Measurements from ENCODE around the gene RALGAPA2. TPM values are rescaled to one million over a fixed set of nuclear protein-coding genes. Genes with fewer than 3 reads are reported as not detected.

Gene RALGAPA2
- polyA plus RNA-seq, 1 of the 3 experiments (the other 2 are of a cell fraction): 1.0 TPM

- WGBS (ENCODE audit: low lambda C conversion rate): 32% methylated on average over 4 of the region's 4 CpGs
- H3K27ac ChIP-seq (ENCODE audit: low read depth in 2 of 2, low read length in 1 of 2): no peak overlapping the region
- H2AFZ ChIP-seq (ENCODE audit: low read depth): no peak overlapping the region
- no peak overlapping the region for H3K9ac ChIP-seq
- H3K27me3 ChIP-seq (ENCODE audit: insufficient read depth): peaks cover 13% of the 10 kb centered on the region; the same call in 1 of the 2 replicates
- H3K9me2 ChIP-seq: no peaks in the 10 kb centered on the region
- no peaks in the 10 kb centered on the region for H3K79me2 ChIP-seq (ENCODE audit: insufficient read depth)
- TF ChIP-seq RFX5 (IDR thresholded peaks at IDR 0.05; ENCODE audit: low read length) (no peak), POLR2AphosphoS5 (IDR thresholded peaks at IDR 0.05; ENCODE audit: low read depth, low read length) (no peak), MXI1 (IDR thresholded peaks at IDR 0.05; ENCODE audit: low read depth, low read length) (no peak), REST (IDR thresholded peaks at IDR 0.05; ENCODE audit: low read depth, low read length) (no peak), YY1 (IDR thresholded peaks at IDR 0.05; ENCODE audit: low read depth) (no peak), MEF2A (IDR thresholded peaks at IDR 0.05; ENCODE audit: borderline replicate concordance, low read depth) (no peak), MAX (IDR thresholded peaks at IDR 0.05; ENCODE audit: low read depth) (no peak), USF2 (IDR thresholded peaks at IDR 0.05; ENCODE audit: borderline replicate concordance, low read depth, low read length) (no peak), JUND (IDR thresholded peaks at IDR 0.05) (no peak), SMC3 (IDR thresholded peaks at IDR 0.05; ENCODE audit: low read depth, low read length) (no peak), NRF1 (IDR thresholded peaks at IDR 0.05; ENCODE audit: low read depth, low read length) (no peak), USF1 (IDR thresholded peaks at IDR 0.05; ENCODE audit: borderline replicate concordance, low read depth) (no peak), TCF12 (IDR thresholded peaks at IDR 0.05) (no peak), IRF3 (IDR thresholded peaks at IDR 0.05; ENCODE audit: low read depth, low read length) (no peak)
- H3K4me2 ChIP-seq: no peak overlapping the region
- no peaks in the 10 kb centered on the region for H3K36me3 ChIP-seq (replicated peaks in 1 of 2; ENCODE audit: control insufficient read depth in 1 of 2, insufficient read depth in 2 of 2, low read length in 1 of 2)
- POLR2A ChIA-PET: no interaction called here
- no peaks in the 10 kb centered on the region for H4K20me1 ChIP-seq (ENCODE audit: insufficient read depth)
- CTCF ChIA-PET: interaction anchor here (1.3 kb wide), 1 partner anchor 13 kb away, joined by 3 read pairs; no protein-coding TSS in a partner anchor
- no peaks in the 10 kb centered on the region; a peak in 1 of 4 replicates for H3K4me1 ChIP-seq (ENCODE audit: control insufficient read depth in 1 of 2, insufficient read depth in 2 of 2, low read depth in 1 of 2, low read length in 1 of 2)
- H3K9me3 ChIP-seq: no peaks in the 10 kb centered on the region
- H3K4me3 ChIP-seq (ENCODE audit: low read depth in 2 of 2, low read length in 1 of 2): no peak overlapping the region
- H3F3A ChIP-seq (replicated peaks; ENCODE audit: insufficient read depth): no peaks in the 10 kb centered on the region
- no peak for DNase-seq
Observed at GRCh38 chr20:20740541-20740940, 28.1 kb upstream of the RALGAPA2 start.
